Lower leg skin (tissue), 4 donors: ENCODE results near the gene P2RY2. TPM values are rescaled to one million over a fixed set of nuclear protein-coding genes. Genes with fewer than 3 reads are reported as not detected.

Experiments used
- DNase-seq, 2 donors: peaks; one replicate each; pipeline ENCODE4 v3.0.0-alpha.2; 2019; ENCODE audit warnings: low spot score in 2 of 2
- H3K4me3 ChIP-seq: fragments of 200-600 bp; sonication (generic); 2 replicates; pipeline ENCODE4 v1.5.1; 2017; ENCODE audit warnings: mild to moderate bottlenecking, low read depth; ENCODE audit not compliant: poor library complexity, severe bottlenecking
- POLR2A ChIP-seq, 2 donors: fragments of 450-650 bp; IDR thresholded peaks; one replicate each; pipeline ENCODE4 v1.6.1; 2016 to 2017; ENCODE audit warnings: antibody characterized with exemption in 2 of 2, mild to moderate bottlenecking in 1 of 2, moderate library complexity in 1 of 2
- whole genome bisulfite sequencing, 2 donors: methylation state at CpG; one replicate each; pipeline ENCODE4 v1.1.5; 2018; 5-methylcytosine and 5-hydroxymethylcytosine counted together
- intact Hi-C: fragments of 100-400 bp; cut with DNase I; formaldehyde crosslinking; loops from one replicate; pipeline ENCODE4 v1.15.0; 2023; ENCODE audit warnings: low total_unique reads
- total RNA-seq, 4 donors: library from RNA; depleted of rRNA; stranded (reverse); fragments of >200 nt; gene quantifications; one replicate each; pipeline ENCODE4 v1.1.0, GENCODE V29; 2016
- TF ChIP-seq, protein P1 (sequence below), 3 donors: fragments of 450-650 bp; IDR thresholded peaks; one replicate each; pipeline ENCODE4 v1.5.1; 2016; ENCODE audit warnings: antibody characterized with exemption in 3 of 3, mild to moderate bottlenecking in 3 of 3, moderate library complexity in 2 of 3

Gene P2RY2
- 1 to 10 TPM; 3.2 to 8.7 (median 5.1) TPM for total RNA-seq

GRCh38 chr11:73218106-73218829 lies at the start of gene P2RY2:
Gene P2RY2, plus strand, starts transcription at chr11:73218281. Its CDS starts 15,879 bp downstream, at chr11:73234160.
- WGBS, 2 donors, result 0 to 3% methylated on average over 38 to 48 of the region's 81 CpGs
- peak within 1 kb of the TSS; percentile 7 for H3K4me3 ChIP-seq
- peak; percentile 47 to 92 for DNase-seq
- intact Hi-C loops, result no loop called here
- TF ChIP-seq, protein P1, sequence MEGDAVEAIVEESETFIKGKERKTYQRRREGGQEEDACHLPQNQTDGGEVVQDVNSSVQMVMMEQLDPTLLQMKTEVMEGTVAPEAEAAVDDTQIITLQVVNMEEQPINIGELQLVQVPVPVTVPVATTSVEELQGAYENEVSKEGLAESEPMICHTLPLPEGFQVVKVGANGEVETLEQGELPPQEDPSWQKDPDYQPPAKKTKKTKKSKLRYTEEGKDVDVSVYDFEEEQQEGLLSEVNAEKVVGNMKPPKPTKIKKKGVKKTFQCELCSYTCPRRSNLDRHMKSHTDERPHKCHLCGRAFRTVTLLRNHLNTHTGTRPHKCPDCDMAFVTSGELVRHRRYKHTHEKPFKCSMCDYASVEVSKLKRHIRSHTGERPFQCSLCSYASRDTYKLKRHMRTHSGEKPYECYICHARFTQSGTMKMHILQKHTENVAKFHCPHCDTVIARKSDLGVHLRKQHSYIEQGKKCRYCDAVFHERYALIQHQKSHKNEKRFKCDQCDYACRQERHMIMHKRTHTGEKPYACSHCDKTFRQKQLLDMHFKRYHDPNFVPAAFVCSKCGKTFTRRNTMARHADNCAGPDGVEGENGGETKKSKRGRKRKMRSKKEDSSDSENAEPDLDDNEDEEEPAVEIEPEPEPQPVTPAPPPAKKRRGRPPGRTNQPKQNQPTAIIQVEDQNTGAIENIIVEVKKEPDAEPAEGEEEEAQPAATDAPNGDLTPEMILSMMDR (IDR thresholded peaks at IDR 0.05), result no peak
- no peak for TF ChIP-seq POLR2A (IDR thresholded peaks at IDR 0.05)

DNA sequence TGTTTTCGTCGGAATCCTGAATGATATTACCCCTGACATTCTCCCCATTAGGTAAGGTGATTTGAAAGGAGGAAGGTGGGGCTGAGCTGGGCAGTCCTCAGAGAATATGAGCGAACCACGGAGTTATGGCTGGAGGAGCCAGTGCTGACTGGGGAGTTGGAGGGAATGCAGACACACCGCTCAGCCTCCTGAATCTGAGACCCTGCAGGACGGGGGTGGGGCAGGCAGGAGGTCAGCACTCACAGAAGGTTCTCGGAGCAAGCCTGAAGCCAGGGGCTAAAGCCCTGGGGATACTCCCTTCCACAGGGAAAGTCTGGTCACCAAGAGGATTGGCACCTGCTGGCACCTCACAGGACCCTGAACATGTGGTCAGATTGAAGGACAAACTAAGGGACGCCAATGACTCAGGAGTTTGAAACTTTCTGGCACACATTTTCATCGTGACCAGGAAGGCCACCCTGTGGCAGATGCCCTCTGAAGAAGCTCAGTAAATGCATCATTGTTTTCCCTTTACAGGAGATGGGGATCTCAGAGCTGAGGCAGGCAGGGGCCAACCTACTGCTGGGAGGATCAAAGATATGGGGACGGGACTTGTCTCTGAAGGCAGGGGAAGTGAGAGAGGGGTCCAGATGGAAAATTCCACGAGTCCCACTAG lies 49.0 kb upstream of the P2RY2 start:
- TF ChIP-seq, protein P1 (IDR thresholded peaks at IDR 0.05), result no peak
- TF ChIP-seq POLR2A (IDR thresholded peaks at IDR 0.05), result no peak
- intact Hi-C loops, result no loop called here
- 86 to 87% methylated on average over 11 of the region's 11 CpGs for WGBS, 2 donors
- no peak overlapping the region for H3K4me3 ChIP-seq
- no peak for DNase-seq

- intact Hi-C loops, result no loop called here
- WGBS, 2 donors, result 84 to 93% methylated on average over 2 of the region's 2 CpGs
Observed at GRCh38 chr11:73170140-73170539, 47.9 kb upstream of the P2RY2 start.

DNA sequence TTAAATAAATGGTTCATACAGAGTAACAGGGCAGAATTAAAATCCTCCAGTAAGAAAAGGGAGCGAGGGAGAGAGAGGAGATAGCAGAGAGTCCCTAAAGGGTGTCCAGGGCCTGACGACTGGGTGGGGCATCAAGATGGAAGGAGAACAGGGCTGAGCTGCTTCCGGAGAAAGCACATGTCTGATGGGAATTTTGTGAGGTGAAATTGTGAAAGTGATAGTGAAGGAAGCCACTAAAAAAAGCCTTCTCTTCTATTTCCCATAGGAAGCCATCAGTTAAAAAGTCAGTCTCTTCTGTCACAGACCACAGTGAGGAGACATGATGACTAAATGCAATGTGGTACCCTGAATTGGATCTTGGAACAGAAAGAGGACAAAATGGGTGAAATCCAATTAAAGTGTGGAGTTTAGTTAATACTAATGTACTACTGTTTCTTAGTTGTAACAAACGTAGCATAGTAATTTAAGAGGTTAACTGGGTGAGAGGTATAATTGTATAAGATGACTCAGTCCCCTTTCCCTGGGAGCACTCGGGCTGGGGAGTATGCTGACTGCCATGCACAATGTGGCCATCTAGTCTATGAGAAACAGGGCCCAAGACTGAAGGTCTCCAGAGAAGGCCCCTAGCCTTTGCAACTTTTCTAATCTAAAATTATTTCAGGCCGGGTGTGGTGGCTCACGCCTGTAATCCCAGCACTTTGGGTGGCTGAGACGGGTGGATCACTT lies 46.5 kb upstream of the P2RY2 start:
- no peak overlapping the region for H3K4me3 ChIP-seq
- no peak for TF ChIP-seq POLR2A (IDR thresholded peaks at IDR 0.05)
- TF ChIP-seq, protein P1 (IDR thresholded peaks at IDR 0.05), result no peak
- 80 to 83% methylated on average over 8 of the region's 8 CpGs for WGBS, 2 donors
- no peak for DNase-seq
- intact Hi-C loops, result no loop called here

More at GRCh38 chr11:73170140-73170539, 47.9 kb upstream of the P2RY2 start:
- H3K4me3 ChIP-seq, result no peak overlapping the region
- TF ChIP-seq, protein P1 (IDR thresholded peaks at IDR 0.05), result no peak
- DNase-seq, result no peak

- TF ChIP-seq POLR2A (IDR thresholded peaks at IDR 0.05), result no peak
- TF ChIP-seq, protein P1 (IDR thresholded peaks at IDR 0.05), result no peak
- intact Hi-C loops, result no loop called here
Observed at GRCh38 chr11:73172992-73173656, 45.0 kb upstream of the P2RY2 start.

More at GRCh38 chr11:73172992-73173656, 45.0 kb upstream of the P2RY2 start:
- WGBS, 2 donors, result 84 to 87% methylated on average over 4 of the region's 4 CpGs
- DNase-seq, result no peak
- no peak overlapping the region for H3K4me3 ChIP-seq
